SH-SY5Y (cell line): Measurements from ENCODE around the gene DMWD.

Experiments used
- GATA2 ChIP-seq: IDR thresholded peaks from 2 replicates; pipeline ENCODE4 v1.6.1; 2011; ENCODE audit warnings: mild to moderate bottlenecking, low read depth, low read length
- GATA3 ChIP-seq: IDR thresholded peaks from 2 replicates; pipeline ENCODE4 v1.6.1; 2011; ENCODE audit warnings: low read depth, mild to moderate bottlenecking, low read length, moderate library complexity

- no peak for TF ChIP-seq GATA2
- TF ChIP-seq GATA3: no peak
These were observed 31.4 kb upstream of the DMWD start for GRCh38 chr19:45824041-45824471.
